GM18858 (cell line): ENCODE measurements around the gene ETV6.

Source experiments
- ATAC-seq: cut with Tn5 transposase; IDR thresholded peaks from one replicate; pipeline ENCODE4 v1.9.1; 2021; ENCODE audit not compliant: unreplicated experiment

Gene ETV6

GRCh38 chr12:11689591-11690186, 40.2 kb downstream of the ETV6 start:
- no peak for ATAC-seq

DNA sequence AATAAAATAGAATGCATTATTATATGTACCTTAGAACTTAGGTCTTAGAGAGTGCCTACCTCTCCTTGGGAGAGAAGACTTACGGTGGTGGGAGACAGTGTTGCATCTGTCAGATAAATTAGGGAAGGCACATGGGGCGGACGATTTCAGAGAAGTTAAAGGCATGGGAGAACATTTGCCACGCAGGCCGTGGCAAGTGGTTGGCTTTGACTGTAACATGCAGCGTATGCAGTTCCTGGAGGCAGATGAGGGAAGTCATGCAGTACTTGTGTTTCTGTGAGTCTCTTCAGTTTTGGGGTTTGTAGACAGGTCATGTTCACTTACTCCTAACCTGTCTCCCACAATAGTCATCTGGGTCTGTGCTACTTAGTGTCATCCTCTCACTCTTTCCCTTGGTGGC, 43.6 kb downstream of the ETV6 start:
- no peak for ATAC-seq

DNA sequence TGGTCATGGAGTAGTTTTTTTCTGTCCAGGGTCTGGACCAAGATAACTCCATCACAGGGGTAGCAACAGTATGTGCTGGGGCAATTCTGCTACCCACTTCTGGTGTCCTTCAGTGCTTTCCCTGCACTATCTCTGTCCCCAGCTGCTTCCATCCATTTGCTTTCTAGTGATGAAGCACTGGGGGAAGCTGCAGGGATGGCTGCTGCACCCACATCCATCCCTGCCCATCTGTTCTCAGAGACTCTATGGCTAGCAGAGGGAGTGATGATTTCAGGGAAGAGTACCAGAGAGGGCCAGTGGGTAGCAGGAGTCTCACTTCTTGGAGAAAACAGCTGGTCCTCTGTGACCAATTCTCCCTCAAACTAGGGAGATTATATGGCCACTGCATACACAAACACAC, 44.1 kb downstream of the ETV6 start:
- no peak for ATAC-seq

GRCh38 chr12:11694528-11694927, 45.1 kb downstream of the ETV6 start:
- no peak for ATAC-seq

GRCh38 chr12:11695321-11695720, 45.8 kb downstream of the ETV6 start:
- ATAC-seq = no peak

GRCh38 chr12:11696084-11696483, 46.6 kb downstream of the ETV6 start:
- ATAC-seq = no peak

DNA sequence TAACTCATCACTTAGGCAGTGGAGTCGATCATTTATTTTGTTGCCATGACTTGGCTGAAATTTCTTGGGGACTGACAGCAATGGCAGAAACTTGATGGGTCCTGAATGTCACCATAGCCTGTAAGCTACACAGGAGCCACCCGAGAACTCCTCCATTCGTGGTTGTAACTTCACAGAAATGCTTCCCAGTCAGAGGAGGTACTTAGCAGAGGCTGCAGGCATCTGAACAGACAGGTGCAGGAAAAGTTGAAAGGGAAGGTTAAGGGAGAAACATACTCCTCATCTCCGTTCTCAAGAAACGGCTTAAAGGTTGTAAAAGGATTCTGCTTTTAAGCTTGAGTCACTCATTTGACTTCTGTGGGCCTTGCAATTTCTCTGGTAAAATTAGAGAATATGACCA, 47.7 kb downstream of the ETV6 start:
- ATAC-seq = no peak

DNA sequence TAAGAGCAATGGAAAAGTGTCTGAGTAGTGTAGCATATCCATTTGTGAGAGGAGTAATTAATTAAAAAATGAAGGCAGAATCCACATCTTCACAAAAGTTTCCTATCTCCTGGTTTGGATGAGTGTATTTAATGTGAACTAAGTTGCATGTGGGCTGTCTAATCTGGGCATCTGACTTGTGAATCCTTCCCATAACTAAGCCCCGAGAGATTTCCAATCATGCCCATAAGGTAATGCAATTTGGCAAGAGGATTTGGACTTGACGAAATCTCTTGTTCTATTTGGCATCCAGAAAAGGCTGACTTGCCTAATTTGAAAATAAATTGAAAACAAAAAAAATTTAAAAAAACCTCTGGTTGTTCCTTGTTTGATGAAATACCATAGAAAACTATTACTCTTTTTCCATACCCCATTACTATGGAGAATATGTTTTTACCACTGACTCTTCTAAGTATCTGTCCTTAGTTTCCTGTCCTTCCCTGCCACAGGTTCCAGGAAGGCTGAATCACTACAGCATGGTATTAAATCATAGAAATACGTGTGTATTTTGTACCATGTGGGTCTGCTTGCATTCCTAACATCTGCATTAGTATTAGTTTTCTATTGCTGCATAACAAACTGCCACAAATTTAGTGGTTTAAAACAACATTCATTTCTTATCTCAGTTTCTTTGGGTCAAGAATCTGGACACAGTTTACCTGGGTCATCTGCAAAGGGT, 48.4 kb downstream of the ETV6 start:
- no peak for ATAC-seq

GRCh38 chr12:11698729-11699128, 49.3 kb downstream of the ETV6 start:
- no peak for ATAC-seq

- ATAC-seq = no peak
Observed at GRCh38 chr12:11701433-11701832, 52.0 kb downstream of the ETV6 start.

- peak; percentile 70 for ATAC-seq
Observed at GRCh38 chr12:11702959-11703358, 53.5 kb downstream of the ETV6 start.

GRCh38 chr12:11703378-11703777, 53.9 kb downstream of the ETV6 start:
- ATAC-seq = no peak

DNA sequence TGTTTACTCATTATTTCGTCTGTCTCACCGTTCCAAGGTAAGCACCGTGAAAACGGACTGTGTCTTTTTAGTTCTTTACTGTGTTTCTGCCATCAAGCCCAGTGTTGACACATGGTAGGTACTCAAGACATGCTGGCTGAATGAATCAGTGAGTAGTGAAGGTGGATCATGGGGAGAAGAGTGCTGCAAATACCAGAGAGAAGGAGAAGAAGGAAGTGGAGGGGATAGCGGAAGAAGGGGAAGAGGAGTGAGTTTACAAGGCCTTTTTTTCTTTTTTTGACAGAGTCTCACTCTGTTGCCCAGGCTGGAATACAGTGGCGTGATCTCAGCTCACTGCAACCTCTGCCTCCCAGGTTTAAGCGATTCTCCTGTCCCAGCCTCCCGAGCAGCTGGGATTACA, 54.6 kb downstream of the ETV6 start:
- ATAC-seq = no peak

DNA sequence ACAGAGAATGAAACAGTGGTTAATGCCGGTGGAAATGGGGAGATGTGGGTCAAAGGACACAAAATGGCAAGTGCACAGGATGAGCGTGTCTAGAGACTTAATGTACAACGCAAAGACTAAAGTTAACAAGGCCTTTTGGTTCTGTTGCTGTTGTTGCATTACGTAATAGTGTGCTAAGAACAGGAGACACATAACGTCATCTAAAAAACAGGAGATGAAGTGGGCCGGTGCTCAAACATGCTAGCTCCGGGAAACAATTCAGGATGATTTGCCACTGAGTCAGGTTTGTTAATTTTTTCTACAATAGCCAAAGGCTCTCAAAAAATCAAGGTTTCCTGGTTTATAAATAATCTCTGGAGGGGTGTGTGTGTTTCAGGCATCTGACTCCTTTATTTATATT, 55.5 kb downstream of the ETV6 start:
- no peak for ATAC-seq

DNA sequence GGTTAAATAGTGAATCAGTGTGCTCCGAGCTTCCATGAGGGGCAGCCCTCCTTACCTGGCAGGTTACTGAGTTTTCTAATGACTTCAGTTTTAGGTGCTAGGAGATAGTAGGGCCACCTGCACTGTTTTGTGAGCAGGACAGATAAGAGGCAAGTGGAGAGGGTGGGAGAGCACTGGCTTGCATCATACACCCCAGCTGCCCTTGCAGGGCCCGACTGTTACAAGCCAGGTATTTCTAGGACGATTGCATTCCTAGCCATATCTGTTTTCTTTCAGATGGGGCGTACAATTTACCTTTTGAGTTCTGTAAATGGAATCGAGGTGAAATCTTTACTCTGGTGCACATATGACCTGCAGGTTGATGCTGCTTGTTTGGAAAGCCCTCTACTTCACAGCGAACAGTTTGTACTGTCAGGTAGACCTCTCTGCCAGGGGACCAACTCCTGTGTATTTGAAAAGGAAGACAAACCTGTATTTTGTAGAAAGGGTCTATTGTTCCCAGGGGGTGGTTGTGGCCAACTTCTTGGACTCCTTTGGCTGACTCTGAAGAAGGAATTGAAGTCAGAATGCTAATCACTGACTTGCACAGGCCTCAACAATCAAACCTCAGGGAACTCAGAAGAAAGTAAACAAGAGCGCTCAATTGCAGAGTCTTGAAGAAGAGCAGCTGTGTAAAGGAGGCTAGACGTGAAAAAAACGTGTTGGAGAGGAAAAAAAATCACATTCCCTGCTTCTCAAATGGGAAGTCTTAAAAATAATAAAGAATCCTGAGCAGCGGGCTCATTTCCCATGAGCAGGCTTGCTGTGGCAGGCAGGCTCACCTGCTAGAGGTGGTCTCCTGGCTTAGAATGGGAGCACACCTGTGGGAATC, 57.3 kb downstream of the ETV6 start:
- no peak for ATAC-seq

DNA sequence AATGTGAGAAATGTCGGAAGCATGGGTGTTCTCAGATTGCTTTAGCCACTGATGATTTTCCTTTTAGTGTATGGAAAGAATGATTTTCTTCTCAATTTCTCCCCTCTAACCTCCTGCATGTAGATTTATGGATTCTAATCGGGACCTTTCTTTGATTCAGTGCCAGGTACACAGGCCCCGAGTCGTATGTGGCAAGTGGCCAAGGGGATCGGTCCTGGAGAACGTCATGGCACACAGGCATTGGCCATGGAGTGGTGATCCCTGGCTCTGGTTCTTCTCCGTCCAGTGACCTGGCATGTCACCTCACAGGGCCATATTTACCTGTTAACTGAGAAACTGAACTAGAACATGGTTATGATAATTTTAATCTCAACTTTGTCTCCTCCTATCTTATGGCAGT, 58.1 kb downstream of the ETV6 start:
- ATAC-seq = no peak

- no peak for ATAC-seq
Observed at GRCh38 chr12:11709513-11709912, 60.0 kb downstream of the ETV6 start.

- ATAC-seq = no peak
Observed at GRCh38 chr12:11710431-11710830, 61.0 kb downstream of the ETV6 start.

- ATAC-seq = no peak
Observed at GRCh38 chr12:11710906-11711305, 61.4 kb downstream of the ETV6 start.

DNA sequence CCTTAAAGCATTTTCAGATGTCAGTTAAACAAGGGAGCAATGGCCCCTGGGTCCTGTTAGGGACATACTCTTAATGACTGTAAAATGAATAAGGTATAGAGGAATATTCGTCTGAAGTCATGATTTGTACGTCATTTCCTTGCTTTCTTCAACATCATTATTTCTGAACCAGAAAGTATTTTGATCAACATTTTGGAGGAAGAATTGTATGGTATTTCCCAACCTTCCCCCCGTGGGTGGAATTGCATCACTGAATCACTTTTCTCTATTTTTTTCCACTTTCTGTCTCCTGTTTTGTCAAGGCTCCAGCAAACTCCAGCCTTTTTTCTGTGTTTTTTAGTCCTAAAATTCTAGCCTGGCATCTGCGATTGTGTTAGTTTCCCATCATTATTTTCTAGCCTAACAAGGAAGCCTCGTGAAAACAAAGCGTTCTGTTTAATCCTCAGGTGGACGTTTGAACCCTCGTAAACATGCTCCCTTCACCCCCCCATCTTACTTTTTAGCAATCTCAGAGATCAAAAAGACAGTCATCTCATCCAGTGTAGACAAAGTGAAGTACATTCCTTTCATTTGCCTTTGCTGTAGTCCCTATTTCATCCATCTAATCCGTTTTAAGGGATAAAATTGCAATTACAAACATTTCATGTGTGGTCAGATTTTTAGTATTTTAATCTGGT, 62.3 kb downstream of the ETV6 start:
- no peak for ATAC-seq

DNA sequence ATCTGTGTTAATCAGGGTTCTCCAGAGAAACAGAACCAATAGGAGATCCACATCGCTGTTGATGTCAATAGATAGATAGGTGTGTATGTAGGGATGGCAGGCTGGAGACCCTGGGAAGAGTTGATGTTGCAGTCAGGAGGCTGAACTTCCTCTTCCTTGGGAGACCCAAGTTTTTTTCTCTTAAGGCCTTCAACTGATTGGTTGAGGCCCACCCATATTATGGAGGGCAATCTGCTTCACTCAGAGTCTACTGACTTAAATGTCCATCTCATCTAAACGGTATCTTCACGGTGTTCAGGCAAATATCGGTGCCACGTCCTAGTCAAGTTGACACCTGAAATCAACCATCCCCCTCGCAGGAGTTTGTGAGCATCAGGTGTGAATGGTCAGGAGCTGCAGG, 63.0 kb downstream of the ETV6 start:
- no peak for ATAC-seq
